Measurements from ENCODE around the gene ADM2. TPM values are rescaled to one million over a fixed set of nuclear protein-coding genes. Genes with fewer than 3 reads are reported as not detected.

The ADM2 gene
- total and polyA plus RNA-seq, 2 of the 13 experiments (the other 11 are each of a cell fraction or from before 2014, with no cell fraction given): 1.2 to 3.0 TPM

DNA sequence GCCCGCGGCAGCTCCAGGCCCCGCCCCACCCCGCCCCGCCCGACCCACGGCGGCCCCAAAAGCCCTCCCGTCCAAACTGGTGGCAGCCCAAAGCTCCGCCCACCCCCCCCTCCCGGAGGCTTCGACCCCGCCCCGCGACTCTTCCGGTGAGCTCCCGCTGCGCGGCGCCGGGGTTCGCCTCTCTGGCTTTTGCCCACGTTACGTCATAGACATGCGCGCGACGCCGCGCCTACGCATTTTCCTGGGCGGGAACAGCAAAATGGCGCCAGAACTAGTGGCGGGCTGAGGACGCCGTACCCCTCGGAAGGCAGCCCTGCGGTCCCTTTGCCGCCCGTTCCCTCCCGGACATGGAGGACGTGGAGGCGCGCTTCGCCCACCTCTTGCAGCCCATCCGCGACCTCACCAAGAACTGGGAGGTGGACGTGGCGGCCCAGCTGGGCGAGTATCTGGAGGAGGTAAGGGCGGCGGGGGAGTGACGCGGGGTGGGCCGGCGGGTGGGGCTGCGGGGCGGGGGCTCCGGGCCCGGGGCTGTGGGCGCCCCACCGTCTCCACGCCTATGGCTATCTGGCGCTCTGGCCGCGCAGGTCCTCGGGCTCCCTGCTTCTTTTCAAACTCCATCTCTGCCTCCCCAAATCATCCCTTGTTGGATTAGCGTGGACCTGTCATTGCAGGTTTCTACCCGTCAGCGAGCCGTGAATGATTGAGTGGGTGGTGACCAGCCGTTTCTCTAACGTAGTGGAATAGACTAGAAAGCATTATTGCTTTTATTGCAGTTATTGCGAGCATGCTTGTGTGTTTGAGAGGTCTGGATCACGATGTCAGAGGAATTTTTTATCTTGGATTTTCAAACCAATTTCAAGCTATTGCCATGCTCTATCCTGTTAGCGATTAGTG is 26.9 kb downstream of the ADM2 start, which contains the start of gene NCAPH2 (continued):
- TF ChIP-seq, protein P1, sequence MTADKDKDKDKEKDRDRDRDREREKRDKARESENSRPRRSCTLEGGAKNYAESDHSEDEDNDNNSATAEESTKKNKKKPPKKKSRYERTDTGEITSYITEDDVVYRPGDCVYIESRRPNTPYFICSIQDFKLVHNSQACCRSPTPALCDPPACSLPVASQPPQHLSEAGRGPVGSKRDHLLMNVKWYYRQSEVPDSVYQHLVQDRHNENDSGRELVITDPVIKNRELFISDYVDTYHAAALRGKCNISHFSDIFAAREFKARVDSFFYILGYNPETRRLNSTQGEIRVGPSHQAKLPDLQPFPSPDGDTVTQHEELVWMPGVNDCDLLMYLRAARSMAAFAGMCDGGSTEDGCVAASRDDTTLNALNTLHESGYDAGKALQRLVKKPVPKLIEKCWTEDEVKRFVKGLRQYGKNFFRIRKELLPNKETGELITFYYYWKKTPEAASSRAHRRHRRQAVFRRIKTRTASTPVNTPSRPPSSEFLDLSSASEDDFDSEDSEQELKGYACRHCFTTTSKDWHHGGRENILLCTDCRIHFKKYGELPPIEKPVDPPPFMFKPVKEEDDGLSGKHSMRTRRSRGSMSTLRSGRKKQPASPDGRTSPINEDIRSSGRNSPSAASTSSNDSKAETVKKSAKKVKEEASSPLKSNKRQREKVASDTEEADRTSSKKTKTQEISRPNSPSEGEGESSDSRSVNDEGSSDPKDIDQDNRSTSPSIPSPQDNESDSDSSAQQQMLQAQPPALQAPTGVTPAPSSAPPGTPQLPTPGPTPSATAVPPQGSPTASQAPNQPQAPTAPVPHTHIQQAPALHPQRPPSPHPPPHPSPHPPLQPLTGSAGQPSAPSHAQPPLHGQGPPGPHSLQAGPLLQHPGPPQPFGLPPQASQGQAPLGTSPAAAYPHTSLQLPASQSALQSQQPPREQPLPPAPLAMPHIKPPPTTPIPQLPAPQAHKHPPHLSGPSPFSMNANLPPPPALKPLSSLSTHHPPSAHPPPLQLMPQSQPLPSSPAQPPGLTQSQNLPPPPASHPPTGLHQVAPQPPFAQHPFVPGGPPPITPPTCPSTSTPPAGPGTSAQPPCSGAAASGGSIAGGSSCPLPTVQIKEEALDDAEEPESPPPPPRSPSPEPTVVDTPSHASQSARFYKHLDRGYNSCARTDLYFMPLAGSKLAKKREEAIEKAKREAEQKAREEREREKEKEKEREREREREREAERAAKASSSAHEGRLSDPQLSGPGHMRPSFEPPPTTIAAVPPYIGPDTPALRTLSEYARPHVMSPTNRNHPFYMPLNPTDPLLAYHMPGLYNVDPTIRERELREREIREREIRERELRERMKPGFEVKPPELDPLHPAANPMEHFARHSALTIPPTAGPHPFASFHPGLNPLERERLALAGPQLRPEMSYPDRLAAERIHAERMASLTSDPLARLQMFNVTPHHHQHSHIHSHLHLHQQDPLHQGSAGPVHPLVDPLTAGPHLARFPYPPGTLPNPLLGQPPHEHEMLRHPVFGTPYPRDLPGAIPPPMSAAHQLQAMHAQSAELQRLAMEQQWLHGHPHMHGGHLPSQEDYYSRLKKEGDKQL (CRISPR knock-in tag; IDR thresholded peaks at IDR 0.05; ENCODE audit: low read depth): no peak
- no peak for TF ChIP-seq ZSCAN12 (CRISPR knock-in tag; IDR thresholded peaks at IDR 0.05)
- TF ChIP-seq ZSCAN29 (CRISPR knock-in tag; conservative IDR thresholded peaks at IDR 0.05): no peak
- no peak for TF ChIP-seq MTA3 (CRISPR knock-in tag; IDR thresholded peaks at IDR 0.05)
- no peak for TF ChIP-seq ZNF781 (CRISPR knock-in tag; IDR thresholded peaks at IDR 0.05; ENCODE audit: borderline replicate concordance, not compliant biosample characterization)
- TF ChIP-seq ZNF44 (CRISPR knock-in tag; IDR thresholded peaks at IDR 0.05): no peak
- TF ChIP-seq, protein P2, sequence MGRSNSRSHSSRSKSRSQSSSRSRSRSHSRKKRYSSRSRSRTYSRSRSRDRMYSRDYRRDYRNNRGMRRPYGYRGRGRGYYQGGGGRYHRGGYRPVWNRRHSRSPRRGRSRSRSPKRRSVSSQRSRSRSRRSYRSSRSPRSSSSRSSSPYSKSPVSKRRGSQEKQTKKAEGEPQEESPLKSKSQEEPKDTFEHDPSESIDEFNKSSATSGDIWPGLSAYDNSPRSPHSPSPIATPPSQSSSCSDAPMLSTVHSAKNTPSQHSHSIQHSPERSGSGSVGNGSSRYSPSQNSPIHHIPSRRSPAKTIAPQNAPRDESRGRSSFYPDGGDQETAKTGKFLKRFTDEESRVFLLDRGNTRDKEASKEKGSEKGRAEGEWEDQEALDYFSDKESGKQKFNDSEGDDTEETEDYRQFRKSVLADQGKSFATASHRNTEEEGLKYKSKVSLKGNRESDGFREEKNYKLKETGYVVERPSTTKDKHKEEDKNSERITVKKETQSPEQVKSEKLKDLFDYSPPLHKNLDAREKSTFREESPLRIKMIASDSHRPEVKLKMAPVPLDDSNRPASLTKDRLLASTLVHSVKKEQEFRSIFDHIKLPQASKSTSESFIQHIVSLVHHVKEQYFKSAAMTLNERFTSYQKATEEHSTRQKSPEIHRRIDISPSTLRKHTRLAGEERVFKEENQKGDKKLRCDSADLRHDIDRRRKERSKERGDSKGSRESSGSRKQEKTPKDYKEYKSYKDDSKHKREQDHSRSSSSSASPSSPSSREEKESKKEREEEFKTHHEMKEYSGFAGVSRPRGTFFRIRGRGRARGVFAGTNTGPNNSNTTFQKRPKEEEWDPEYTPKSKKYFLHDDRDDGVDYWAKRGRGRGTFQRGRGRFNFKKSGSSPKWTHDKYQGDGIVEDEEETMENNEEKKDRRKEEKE (IDR thresholded peaks at IDR 0.05): no peak
- TF ChIP-seq, protein P3, sequence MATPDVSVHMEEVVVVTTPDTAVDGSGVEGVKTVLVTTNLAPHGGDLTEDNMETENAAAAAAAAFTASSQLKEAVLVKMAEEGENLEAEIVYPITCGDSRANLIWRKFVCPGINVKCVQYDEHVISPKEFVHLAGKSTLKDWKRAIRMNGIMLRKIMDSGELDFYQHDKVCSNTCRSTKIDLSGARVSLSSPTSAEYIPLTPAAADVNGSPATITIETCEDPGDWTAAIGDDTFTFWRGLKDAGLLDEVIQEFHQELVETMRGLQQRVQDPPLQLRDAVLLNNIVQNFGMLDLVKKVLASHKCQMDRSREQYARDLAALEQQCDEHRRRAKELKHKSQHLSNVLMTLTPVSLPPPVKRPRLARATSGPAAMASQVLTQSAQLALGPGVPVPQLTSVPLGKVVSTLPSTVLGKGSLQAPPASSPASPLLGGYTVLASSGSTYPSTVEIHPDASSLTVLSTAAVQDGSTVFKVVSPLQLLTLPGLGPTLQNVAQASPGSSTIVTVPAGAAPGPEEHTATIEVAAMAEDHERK (CRISPR knock-in tag; IDR thresholded peaks at IDR 0.05; ENCODE audit: low read depth): peak; percentile 74; the same call in 1 of the 2 replicates
- no peak for TF ChIP-seq STAT5B (CRISPR knock-in tag; IDR thresholded peaks at IDR 0.05)
- TF ChIP-seq SRSF1 (optimal IDR thresholded peaks at IDR 0.05; ENCODE audit: low read depth, low read length): peak; percentile 35
- no peak for TF ChIP-seq FOXK2 (IDR thresholded peaks at IDR 0.05)
- TF ChIP-seq MYNN (CRISPR knock-in tag; IDR thresholded peaks at IDR 0.05; ENCODE audit: low read depth): no peak
- no peak; the same call in 1 of the 2 replicates for TF ChIP-seq ZNF501 (CRISPR knock-in tag; IDR thresholded peaks at IDR 0.05)
- TF ChIP-seq SRSF4 (IDR thresholded peaks at IDR 0.05; ENCODE audit: low read depth, low read length, poor library complexity, severe bottlenecking): no peak
- peak; percentile 86; the same call in 1 of the 2 replicates for TF ChIP-seq NFKB2 (CRISPR knock-in tag; IDR thresholded peaks at IDR 0.05; ENCODE audit: borderline replicate concordance)
- TF ChIP-seq ZNF232 (CRISPR knock-in tag; IDR thresholded peaks at IDR 0.05; ENCODE audit: borderline replicate concordance): peak; percentile 84; the same call in 1 of the 2 replicates
- TF ChIP-seq BRD4 (CRISPR knock-in tag; IDR thresholded peaks at IDR 0.05): no peak
- no peak for TF ChIP-seq SATB2 (CRISPR knock-in tag; IDR thresholded peaks at IDR 0.05)
- peak; percentile 49 for TF ChIP-seq CBFB (CRISPR knock-in tag; IDR thresholded peaks at IDR 0.05)
- TF ChIP-seq TEAD2 (CRISPR knock-in tag; IDR thresholded peaks at IDR 0.05): no peak

Data from HepG2 (cell line).